HepG2 (cell line): ENCODE measurements around the gene CEP43.

Source experiments
- ATF3 ChIP-seq: sonication (generic); formaldehyde crosslinking; IDR thresholded peaks from 2 replicates; pipeline ENCODE4 v1.4.0; 2020; ENCODE audit warnings: missing genetic modification reagents
- BRCA1 ChIP-seq: sonication (generic); formaldehyde crosslinking; IDR thresholded peaks from 2 replicates; pipeline ENCODE4 v1.4.0; 2020; ENCODE audit warnings: missing genetic modification reagents
- CHD2 ChIP-seq: IDR thresholded peaks from 2 replicates; pipeline ENCODE4 v1.6.1; 2011; ENCODE audit warnings: low read depth, low read length, improper control_type of control experiment
- CTCF ChIP-seq: sonication (generic); formaldehyde crosslinking; IDR thresholded peaks from 2 replicates; pipeline ENCODE4 v1.5.0; 2020; ENCODE audit warnings: mild to moderate bottlenecking, missing genetic modification reagents, moderate library complexity
- HIVEP1 ChIP-seq: sonication (generic); formaldehyde crosslinking; IDR thresholded peaks from 2 replicates; pipeline ENCODE4 v1.4.0; 2020; ENCODE audit warnings: mild to moderate bottlenecking, missing genetic modification reagents
- KDM5A ChIP-seq: fragments of 200-600 bp; sonication (generic); IDR thresholded peaks from 2 replicates; pipeline ENCODE4 v1.7.0; 2018; ENCODE audit warnings: antibody characterized with exemption, mild to moderate bottlenecking, low read length, borderline replicate concordance
- MEF2D ChIP-seq: sonication (generic); formaldehyde crosslinking; IDR thresholded peaks from 2 replicates; pipeline ENCODE4 v1.5.1; 2020; ENCODE audit warnings: mild to moderate bottlenecking, missing genetic modification reagents
- POLR2A ChIP-seq, 2 experiments: IDR thresholded peaks; 2 replicates each; pipeline ENCODE4 v1.6.1; 2011; ENCODE audit warnings: low read depth in 2 of 2, low read length in 2 of 2, mild to moderate bottlenecking in 1 of 2, moderate library complexity in 1 of 2; ENCODE audit not compliant: insufficient read depth in 1 of 2
- TFDP2 ChIP-seq: sonication (generic); formaldehyde crosslinking; IDR thresholded peaks from 2 replicates; pipeline ENCODE4 v1.4.0; 2020; ENCODE audit warnings: missing genetic modification reagents
- YY1 ChIP-seq: IDR thresholded peaks from 2 replicates; pipeline ENCODE4 v1.6.1; 2011; ENCODE audit warnings: low read length, low read depth, moderate library complexity, mild to moderate bottlenecking; ENCODE audit not compliant: insufficient read depth, insufficient replicate concordance
- ZFX ChIP-seq: sonication (generic); formaldehyde crosslinking; IDR thresholded peaks from 2 replicates; pipeline ENCODE4 v1.4.0; 2020; ENCODE audit warnings: mild to moderate bottlenecking, low read depth, missing genetic modification reagents, moderate library complexity
- ZMAT3 ChIP-seq: sonication (generic); formaldehyde crosslinking; conservative IDR thresholded peaks from 2 replicates; pipeline ENCODE4 v1.7.0; 2021; ENCODE audit warnings: missing genetic modification reagents
- ZNF512B ChIP-seq: sonication (generic); formaldehyde crosslinking; IDR thresholded peaks from 2 replicates; pipeline ENCODE4 v1.5.1; 2020; ENCODE audit warnings: missing genetic modification reagents, mild to moderate bottlenecking, borderline replicate concordance
- ZNF747 ChIP-seq: sonication (generic); formaldehyde crosslinking; IDR thresholded peaks from 2 replicates; pipeline ENCODE4 v1.8.1; 2023; ENCODE audit warnings: missing genetic modification reagents, mild to moderate bottlenecking, borderline replicate concordance

DNA sequence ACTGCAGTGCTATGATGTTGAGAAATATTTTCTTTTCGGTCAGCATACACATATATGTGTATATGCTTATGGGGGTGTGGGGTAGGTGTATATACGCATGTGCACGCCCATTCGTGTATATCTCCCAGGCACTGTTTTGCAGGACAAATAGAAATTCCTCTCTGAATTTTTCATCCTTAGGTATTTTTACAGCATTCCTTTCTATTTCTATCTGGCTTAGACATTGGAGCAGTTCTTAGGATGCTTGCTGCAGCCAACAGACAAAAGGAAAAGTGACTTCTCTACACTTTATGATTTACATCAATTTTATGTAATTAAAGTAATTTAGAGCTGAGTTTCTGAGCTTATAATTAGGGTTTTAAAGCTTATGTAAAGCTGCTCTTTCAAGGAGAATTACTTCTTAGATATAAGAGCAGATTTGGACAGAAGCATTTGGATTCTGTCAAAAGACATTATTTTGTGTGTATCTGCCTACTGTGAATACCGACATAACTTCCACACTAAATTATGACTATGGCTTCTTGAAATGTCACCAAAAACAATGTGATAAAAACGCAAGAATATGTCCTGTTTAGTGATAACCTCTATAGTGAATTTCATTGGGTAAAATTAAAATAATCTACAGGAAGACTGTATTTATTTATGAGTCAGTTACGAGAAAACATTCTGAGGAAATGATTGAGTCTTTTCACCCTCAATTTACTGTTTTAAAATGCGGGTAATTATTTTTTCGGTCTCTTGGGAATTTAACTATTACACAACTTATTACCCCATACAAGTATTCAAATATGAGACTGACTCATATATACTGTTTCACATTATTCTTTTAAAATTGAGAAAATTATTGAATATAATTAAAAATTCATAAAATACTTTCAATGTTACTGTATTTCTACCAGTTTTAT, 21.3 kb upstream of the CEP43 start:
- no peak for TF ChIP-seq ZNF512B (CRISPR knock-in tag)
- no peak for TF ChIP-seq ZFX (CRISPR knock-in tag)
- no peak for TF ChIP-seq POLR2A (IDR thresholded peaks at IDR 0.05; ENCODE audit: insufficient read depth in 1 of 2, low read depth in 2 of 2, low read length in 2 of 2)
- no peak for TF ChIP-seq KDM5A
- TF ChIP-seq MEF2D, result no peak
- no peak for TF ChIP-seq TFDP2
- TF ChIP-seq HIVEP1 (CRISPR knock-in tag), result no peak
- TF ChIP-seq YY1, result no peak
- TF ChIP-seq ZNF747 (CRISPR knock-in tag), result no peak
- TF ChIP-seq ATF3 (CRISPR knock-in tag), result no peak
- no peak for TF ChIP-seq CTCF
- no peak for TF ChIP-seq CHD2
- TF ChIP-seq ZMAT3 (CRISPR knock-in tag), result no peak
- no peak for TF ChIP-seq BRCA1 (CRISPR knock-in tag)
